HG02678 (cell line): ENCODE data around the gene TUBGCP6.

Experiments
- ATAC-seq: cut with Tn5 transposase; IDR thresholded peaks from one replicate; pipeline ENCODE4 v1.9.1; 2021; ENCODE audit warnings: mild to moderate bottlenecking, moderate library complexity; ENCODE audit not compliant: unreplicated experiment

Gene TUBGCP6

GRCh38 chr22:50229370-50229769, 15.5 kb downstream of the TUBGCP6 start:
- no peak for ATAC-seq

- ATAC-seq, result no peak
Measured at GRCh38 chr22:50228366-50228765, 16.5 kb downstream of the TUBGCP6 start.

DNA sequence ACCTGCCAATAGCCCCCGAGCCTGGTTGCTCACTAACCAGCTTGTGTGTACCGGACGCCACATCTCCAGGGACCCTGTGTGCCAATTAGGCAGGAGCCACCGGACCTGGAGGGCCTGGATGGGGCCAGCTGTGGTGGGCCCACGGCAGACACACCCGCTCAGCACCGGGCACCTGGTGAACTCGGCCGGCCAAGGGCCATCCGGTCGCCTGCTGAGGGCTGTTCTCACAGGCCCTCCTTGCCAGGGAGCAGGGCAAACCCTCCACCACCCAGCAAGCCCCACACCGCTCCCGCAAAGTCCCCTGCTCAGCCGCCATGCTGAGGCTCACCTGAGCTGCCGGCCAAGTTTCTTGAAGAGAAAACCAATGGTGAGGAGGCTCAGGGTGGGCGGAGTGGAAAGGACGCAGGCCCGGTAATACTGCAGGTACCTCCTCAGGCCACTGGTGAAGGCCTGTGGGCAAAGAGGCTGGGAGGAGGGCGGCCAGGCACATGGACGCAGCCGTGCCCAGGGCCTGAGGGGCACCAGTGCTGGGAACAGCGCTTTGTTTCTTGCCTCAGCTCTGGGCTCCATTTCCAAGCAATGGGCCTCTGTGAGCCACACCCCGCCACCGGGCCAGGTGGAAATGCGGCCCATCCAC, 17.1 kb downstream of the TUBGCP6 start:
- no peak for ATAC-seq

DNA sequence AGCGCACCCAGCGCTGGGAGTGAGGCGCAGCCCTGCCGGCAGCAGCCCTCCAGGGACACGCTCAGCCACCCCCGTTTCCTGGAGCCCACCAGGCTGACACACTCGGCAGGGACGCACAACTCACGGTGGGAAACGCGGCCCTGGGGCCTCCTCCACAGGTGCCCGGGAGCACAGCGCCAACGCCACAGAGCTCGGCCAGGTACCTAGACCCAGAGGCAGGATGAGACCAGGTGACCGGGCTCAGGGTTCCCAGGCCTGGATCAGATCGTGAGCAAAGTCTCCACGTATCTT, 18.0 kb downstream of the TUBGCP6 start:
- ATAC-seq, result no peak

DNA sequence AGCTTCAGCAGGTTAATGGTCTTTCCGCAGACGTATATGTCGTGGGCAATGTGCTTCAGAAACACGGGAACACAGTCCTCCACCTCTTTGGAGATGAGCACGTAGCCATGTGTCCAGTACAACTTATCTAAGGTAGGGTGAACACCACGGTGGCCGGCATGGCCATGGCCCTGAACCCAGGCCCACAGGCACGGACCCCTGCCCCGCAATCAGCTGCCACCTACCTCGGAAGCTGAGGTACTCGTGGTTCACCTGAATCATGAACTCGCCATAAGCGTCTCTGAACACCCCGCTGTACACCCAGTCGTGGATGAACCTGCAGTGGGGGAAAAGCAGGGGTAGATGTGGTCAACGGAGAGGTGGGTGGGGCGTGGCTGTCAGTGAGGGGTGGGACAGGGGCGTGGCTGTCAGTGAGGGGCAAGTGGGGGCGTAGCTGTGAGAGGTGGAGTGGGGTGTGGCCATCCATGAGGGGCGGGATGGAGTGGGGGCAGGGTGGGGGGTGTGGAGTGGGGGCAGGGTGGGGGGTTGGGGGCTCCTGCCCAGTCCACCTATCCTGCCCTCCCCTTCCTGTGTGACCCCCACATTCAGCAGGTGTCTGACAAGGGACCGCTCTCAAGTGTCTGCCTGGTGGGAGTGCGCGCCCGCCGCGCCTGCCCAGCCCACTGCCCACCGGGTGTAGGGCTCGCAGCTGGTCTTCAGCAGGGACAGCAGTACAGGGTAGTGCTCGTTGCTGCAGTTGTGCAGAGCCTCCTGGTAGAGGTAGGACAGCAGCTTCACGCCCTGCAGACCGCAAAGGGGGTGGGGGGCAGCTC, 18.6 kb downstream of the TUBGCP6 start:
- no peak for ATAC-seq

- no peak for ATAC-seq
Measured at GRCh38 chr22:50225200-50225969, 19.4 kb downstream of the TUBGCP6 start.

GRCh38 chr22:50224071-50224470, 20.8 kb downstream of the TUBGCP6 start:
- no peak for ATAC-seq

DNA sequence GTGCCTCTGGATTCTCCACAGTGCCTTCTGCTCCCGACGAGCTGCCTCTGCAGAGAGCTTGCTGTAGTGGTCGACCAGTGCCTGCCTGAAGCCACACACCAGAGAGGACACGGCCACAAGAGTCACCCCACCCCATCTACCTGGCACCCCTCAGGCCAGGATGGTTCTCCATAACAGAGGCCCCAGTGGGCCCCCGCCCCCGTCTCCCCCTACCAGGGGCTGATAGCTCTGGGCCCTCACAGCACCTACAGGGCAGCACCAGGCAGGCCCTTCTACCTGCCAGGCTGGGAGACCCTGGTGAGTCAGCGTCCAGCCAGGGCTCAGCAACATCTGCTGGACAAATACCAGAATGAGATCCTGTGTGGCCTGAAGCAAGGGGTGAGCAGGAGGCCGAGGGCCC, 22.3 kb downstream of the TUBGCP6 start:
- no peak for ATAC-seq

DNA sequence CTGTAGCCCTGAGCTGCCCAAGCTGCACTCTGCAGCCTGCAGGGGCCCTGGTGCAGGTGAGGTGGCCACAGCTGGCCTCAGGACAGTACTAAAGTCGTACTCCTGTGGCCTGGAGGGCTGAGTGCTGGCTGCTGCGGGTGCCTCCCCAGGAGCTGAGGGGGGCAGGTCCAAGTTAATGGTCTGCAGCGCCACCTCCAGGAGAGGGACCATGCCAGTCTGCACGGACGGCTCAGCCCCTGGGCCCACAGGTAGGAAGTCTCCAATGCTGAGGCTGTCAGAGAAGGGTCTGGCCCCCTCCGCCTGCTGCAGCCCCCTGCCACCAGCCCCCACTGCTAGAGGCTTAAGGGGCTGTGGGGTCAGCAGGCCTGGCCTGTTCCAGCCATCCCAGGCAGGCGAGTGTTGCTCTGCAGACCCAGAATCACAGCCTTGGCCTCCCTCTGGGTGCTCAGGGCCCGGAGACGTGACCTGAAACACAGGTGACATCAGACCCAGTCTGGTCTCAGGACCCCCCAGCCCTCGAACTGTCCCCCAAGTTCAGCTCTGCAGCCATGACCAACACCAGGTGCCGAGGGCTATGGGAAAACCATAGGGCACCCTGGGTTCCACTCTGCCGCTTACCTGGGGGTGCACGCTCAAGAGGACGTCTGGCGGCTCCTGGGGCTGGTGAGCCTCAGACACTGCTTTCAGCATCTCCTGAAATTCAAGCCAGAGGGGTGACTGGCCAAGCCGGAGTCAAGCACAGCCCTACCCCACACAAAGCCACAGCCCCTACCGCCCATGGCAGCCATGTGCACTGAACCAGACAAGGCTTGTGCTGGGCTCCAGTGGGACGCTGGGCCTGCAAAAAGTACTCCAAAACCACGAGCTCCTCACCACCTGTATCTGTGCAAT, 23.2 kb downstream of the TUBGCP6 start:
- ATAC-seq, result no peak

- no peak for ATAC-seq
Measured at GRCh38 chr22:50220603-50221409, 24.0 kb downstream of the TUBGCP6 start.

DNA sequence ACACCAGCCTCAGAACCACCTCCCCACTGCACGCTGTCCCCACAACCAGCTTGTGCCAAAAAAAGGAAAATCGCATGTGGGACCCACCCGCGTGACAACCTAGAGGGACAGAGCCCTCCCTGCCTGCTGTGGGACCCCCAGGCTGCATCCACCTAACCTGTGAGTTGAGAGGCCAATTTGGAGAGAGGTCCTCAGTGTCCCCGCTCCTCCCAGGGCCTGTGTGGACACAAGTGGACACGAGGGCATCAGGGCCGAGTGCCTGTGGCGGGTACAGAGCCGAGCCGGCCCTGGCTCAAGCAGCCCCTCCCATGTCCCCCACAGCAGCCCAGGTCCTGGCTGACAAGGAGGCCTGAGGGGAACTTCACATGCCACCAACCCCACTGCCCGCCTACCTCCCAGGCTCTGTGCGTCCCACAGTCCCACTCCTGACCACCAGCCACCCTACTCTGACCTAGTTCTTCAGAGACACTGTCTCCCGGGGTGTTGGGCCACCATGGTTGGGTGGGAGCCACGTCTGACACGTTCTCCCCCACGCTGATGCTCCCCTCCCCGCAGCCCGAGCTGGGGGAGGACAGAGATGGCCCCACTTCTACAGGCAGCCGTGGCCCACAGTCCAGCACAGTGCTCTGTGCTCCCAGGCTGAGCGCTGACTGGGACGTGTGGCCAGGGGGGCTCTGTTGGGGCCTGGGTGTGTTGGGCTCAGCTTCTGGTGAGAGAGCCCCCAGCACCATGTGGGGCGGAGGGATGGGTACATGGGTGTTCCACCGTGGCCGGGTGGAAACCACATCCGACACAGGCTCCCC, 24.8 kb downstream of the TUBGCP6 start:
- ATAC-seq, result no peak

DNA sequence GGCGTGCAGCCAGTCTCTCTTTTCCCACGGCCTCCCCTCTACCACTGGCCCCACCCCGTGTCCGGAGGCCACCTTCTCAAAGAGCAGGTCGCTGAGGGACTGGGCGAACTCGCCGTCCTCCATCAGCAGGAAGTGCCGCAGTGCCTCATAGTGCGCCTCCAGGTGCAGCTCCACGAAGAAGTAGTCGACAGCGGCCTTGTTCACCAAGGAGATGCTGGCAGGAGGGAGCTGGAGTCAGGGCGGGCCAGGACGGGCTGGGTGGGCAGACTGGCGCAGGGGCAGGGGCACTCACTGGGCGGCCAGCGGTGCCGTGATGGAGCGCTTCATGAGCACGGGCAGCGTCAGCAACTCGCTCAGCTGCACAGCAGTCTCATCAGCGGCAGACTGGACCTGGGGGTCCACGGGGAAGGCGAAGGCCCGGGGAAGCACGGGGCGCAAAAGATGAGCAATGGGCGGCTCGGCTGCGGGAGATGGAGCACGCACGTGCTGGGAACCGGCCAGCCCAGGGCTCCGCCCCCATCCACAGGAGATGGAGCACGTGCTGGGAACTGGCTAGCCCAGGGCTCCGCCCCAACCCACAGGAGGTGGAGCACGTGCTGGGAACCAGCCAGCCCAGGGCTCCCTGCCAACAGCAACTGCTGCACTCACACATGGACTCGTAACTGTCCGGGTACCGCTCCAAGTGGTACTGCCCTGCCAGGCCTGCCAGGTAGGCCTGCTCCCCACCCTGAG, 25.7 kb downstream of the TUBGCP6 start:
- ATAC-seq, result no peak

GRCh38 chr22:50218153-50218995, 26.4 kb downstream of the TUBGCP6 start:
- ATAC-seq, result no peak

DNA sequence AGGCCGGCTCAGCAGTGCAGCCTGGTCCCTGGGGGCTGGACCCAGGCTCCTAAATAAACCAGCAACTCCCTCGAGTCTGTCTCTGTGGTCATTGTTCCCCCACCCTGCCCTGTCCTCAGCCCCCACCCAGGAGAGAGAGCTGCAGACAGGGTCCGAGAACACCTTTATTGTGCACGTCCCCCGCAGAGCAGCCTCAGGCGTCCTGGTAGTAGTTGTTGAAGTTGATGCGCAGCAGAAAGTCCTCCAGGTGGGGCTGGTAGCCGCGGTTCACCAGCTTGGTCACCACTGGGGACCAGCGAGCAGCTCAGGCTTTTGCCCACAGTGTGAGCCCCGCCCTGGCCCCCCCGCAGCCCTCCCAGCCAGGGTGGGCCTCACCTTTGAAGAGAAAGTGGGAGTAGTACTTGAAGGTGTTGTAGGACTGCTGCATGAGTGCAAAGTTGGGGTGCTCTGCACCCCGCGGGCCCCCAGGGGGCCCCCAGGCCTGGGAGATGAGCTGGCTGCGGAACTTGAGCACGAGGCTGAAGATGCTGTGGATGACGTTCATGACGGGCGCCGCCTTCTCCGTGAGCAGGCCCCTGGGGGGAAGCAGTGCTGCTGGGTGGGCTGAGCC, 27.2 kb downstream of the TUBGCP6 start:
- no peak for ATAC-seq

GRCh38 chr22:50216684-50217520, 27.9 kb downstream of the TUBGCP6 start:
- ATAC-seq, result no peak

GRCh38 chr22:50216055-50216683, 28.7 kb downstream of the TUBGCP6 start:
- no peak for ATAC-seq
